Measurements from ENCODE around the gene GATA2.

GATA2 gene

DNA sequence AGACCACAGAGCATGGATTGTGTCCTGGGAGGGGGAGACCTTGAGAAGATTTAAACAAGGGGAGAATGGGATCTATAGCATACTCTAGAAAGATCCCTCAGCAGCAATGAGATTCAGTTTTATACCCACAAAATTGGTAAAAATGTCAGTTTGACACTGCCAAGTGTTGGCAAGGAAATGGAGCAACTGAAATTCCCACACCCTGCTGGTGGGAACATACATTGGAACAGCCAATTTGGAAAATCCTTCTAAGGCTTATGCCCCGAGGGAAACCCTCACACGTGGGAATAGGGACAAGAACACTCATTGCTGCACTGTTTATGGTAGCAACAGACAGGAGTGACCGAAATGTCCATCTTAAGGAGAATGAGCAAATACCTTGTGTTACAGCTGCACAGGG is 21.3 kb downstream of the GATA2 start:
- no peak for DNase-seq

GRCh38 chr3:128471110-128471509 is 21.9 kb downstream of the GATA2 start:
- DNase-seq, result no peak

- DNase-seq, result no peak
These were observed 22.7 kb downstream of the GATA2 start for GRCh38 chr3:128470134-128470899.

DNA sequence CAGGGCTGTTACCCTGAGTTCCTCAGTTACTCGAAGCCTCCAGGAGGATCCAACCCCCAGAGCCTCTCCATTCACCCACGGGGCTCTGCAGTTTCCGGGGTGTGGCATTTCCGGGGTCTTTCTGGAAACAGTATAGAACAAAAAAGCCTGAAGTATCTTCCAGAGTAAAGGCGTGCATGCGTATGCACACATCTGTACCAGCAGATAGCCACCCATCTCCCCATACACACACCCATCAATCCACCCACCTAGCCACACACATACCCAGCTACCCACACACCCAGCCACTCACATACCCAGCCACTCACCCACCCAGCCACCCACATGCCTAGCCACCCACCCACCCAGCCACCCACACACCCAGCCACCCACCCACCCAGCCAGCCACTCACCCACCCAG is 23.4 kb downstream of the GATA2 start:
- DNase-seq, result no peak

- DNase-seq, result no peak
These were observed 24.0 kb downstream of the GATA2 start for GRCh38 chr3:128468791-128469527.

DNA sequence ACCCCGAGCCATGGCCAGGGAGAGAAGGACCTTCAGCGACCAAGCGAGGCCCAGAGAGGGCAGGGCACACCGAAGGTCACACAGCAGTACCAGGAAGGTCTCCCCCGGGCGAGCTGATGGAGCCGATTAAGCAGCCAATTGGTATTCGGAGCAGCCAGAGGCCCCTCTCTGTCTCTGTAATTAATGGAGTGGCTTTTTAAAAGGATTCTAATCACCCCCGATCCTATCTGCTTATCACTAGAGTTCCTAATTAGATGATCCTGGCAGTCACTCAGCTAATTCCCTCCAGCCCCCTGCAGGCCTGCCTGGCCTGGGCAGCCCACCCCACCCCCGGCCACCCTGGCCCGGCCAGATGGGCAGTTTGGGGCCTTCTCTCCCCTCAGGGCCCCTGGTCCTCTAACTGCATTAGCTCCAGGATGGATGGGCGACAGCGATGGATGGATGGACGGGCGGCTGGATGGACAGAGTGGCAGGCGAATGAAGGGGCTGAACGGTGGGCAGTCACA is 24.7 kb downstream of the GATA2 start:
- DNase-seq, result no peak

DNA sequence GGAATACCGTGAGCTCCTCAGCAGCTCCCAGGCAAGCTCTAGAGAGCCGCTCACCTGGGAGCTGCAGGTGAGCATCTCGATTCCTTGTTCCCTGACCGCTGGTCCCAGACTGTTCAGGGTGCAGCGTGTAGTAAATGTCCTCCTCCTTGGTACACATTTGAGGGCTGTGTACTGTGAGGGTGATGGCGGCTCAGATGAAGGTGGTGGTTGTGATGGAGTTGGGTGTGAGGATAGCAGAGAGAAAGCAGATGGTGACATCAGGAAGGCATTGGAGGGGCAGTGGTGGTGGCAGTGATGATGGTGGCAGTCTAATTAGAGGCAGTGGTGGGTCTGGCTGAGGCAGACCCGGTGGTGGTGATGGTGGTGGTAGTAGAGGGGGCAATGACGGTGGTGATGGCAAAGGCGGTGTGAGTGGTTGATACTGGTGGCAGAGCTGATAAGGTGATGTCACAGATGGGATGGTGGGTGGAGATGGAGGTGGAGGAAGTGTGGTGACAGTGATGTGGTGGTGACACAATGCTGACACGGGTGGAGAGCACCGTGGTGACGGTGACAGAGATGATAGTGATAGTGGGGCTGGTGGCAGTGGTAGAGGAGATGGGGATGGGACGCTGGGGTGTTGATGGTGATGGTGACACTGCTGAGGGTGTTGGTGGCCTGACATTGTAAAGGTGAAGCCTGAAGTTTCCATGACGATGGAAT is 26.0 kb downstream of the GATA2 start, which contains the start of gene DNAJB8:
TSS of gene DNAJB8 (minus strand) at position 51 of the 702 bp plus-strand sequence. CDS start 3,645 bp downstream, outside the sequence.
- DNase-seq, result peak; percentile 34

- DNase-seq, result no peak
These were observed 28.3 kb downstream of the GATA2 start for GRCh38 chr3:128464702-128465101.

- no peak for DNase-seq
These were observed 28.8 kb downstream of the GATA2 start for GRCh38 chr3:128464188-128464587.

DNA sequence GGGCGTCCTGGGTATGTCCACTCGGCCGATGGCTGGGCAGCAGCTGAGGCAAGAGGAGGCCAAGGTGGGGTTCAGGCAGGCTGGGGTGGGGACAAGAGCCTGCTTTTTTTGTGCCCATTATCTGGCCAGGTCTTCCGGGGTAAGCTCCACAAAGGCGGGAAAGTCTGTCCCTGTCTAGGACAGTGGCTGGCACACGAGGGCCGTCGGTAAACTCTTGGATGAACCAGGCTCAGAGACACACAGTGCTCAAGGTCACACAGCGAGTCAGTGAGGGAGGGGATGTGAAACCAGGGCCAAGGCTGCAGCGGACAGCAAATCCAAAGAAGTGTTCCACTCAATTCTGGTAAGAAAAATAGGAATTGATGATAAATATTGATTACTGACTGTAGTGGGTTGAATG is 29.2 kb downstream of the GATA2 start:
- no peak for DNase-seq

- DNase-seq, result no peak
These were observed 29.6 kb downstream of the GATA2 start for GRCh38 chr3:128463354-128463753.

- no peak for DNase-seq
These were observed 30.1 kb downstream of the GATA2 start for GRCh38 chr3:128462931-128463330.

DNA sequence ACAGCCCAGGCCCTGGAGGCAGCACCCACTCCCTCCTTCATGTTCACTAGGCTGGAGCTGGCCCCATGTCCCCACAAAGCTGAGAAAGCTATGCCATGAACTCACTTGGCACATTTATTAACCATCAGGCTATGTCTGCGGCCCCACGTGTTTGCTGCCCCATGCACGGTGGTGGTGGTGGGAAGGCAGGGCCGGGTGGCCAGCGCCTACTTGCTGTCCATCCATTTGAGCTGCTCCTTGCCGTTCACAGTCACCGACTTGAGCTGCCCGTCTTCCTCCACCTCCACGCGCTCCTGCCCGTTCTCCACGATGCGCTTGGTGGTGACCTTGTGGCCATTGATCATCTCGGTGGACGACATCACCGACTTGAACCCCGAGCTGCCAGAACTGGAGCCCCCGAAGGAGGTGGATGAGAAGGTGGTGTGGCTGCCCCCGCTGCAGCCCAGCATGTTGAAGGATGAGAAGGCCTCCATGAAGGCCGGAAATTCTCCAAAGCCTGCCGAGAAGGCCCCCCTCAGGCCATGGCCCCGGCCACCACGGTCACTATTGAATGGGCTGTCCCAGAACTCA is 30.6 kb downstream of the GATA2 start:
- no peak for DNase-seq

GRCh38 chr3:128461731-128462130 is 31.3 kb downstream of the GATA2 start:
- no peak for DNase-seq

DNA sequence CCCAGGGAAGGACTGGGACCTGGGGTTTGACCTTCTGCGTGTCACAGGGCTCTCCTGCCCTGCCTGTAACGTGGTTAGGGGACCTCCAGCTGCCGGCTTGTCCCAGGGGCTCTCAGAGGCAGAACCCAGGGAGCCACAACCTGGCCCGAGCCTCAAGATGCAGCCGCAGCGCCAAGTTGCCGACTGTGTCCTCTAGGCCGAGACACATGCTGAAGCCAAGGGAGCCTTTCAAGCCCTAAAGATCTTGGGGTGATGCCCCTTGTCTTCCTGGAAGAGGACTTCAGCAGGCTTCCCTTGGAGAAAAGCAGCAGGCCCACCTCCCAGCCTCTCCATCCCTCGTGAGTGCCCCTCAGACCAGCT is 33.6 kb downstream of the GATA2 start:
- no peak for DNase-seq

GRCh38 chr3:128458746-128459460 is 34.1 kb downstream of the GATA2 start:
- no peak for DNase-seq

DNA sequence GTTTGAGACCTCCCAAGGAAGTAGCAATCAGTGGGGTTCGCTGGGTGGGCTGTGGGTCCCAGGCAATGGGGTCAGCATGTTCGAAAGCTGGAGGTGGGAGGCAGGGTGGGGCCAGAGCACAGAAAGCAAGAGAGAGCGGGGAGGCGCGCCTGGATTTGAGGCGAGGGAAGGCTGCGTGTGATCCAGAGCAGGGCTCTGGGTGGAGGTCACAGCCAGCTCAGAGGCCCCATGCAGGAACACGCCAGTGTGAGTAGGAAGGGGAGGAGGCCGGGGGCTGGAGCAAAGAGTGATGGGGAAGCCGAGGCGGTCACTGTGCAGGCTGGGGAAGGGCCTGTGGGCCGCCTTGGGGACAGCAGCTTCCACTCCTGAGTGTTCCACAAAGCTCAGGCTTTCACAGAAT is 35.1 kb downstream of the GATA2 start:
- DNase-seq, result no peak

- DNase-seq, result no peak
These were observed 36.0 kb downstream of the GATA2 start for GRCh38 chr3:128456776-128457715.

DNA sequence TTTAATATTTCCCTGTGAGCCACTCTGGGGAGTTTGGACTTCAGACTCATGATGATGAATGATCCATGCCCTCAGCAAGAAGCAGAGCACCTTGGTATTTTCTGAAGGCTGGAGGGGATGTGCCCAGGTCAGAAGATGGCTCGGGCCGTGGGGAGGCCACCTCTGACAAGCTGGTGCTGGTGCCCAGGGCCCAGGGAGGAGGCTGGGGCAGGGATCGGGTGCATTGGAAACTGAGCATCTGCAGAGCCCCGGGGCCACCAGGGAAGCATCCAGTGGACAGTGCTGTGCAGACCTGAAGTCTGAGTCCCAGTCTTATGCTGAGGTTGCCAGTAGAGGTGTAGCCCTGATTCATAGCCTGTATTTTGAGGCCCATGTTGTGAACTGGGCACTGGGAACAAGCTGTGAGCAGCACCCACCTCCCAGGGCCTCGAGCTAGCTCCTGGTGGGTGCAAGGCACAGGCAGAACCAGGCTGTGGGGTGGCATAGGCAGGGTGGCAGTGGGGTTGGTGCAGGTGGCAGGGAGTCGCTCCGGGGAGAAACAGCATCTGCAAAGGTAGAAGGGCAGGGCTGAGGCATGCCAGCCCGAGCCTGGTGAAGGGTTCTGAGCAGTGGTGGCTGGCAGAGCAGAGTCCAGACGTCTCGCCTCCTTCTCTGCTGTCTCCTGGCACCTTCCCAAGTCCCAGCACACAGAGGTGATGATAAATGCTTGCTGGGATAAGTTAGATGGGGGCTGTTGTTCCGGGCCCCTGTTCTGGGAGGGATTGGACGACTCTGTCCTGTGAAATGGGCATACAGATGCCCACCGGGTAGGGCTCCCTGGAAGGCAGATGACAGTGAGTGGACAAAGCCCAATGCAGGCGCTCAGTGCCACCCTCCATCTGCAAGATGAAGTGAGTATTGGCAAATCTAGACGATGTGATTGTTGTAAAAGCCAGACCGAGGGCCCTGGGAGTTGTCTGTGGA is 36.9 kb downstream of the GATA2 start:
- no peak for DNase-seq

DNA sequence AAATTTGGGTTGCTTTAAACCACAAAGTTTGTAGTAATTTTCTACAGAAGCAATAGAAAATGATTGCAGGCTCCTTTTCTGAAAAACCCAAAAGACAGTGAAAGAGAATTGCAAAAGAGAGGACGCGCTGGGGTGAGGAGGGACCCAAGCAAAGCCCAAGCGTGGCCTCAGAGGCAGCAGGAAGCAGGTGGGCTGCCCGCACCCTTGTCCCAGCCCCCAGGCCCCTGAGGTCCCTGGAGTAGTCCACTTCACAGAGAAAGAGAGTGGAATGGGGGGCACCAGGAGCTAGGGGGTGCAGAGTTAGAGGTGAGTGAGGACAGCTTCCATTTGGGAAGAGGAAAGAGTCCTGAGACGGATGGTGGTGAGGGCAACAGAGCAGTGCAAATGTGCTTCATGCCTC is 37.9 kb downstream of the GATA2 start:
- DNase-seq, result no peak

Measured in CD4-positive, alpha-beta T cell treated with Interleukin-15 for 1 hour (primary cell).